Activated CD4-positive, alpha-beta T cell treated with anti-CD3 and anti-CD28 coated beads, Interleukin-2, amount 50 U/mL, for 1 hour (primary cell): Measurements from ENCODE around the gene AUTS2.

ENCODE experiments used
- DNase-seq: peaks from one replicate; pipeline ENCODE4 v3.0.0-alpha.2; 2020

Gene AUTS2

GRCh38 chr7:69826283-69826682, 228.0 kb downstream of the AUTS2 start:
- DNase-seq: no peak

- no peak for DNase-seq
Observed at GRCh38 chr7:69827140-69827539, 228.9 kb downstream of the AUTS2 start.

GRCh38 chr7:69827558-69827957, 229.3 kb downstream of the AUTS2 start:
- DNase-seq: no peak

- DNase-seq: no peak
Observed at GRCh38 chr7:69832356-69832755, 234.1 kb downstream of the AUTS2 start.

GRCh38 chr7:69833964-69834363, 235.7 kb downstream of the AUTS2 start:
- DNase-seq: no peak

- DNase-seq: no peak
Observed at GRCh38 chr7:69836702-69837101, 238.4 kb downstream of the AUTS2 start.

GRCh38 chr7:69837387-69838068, 239.3 kb downstream of the AUTS2 start:
- DNase-seq: no peak

- no peak for DNase-seq
Observed at GRCh38 chr7:69839782-69840181, 241.5 kb downstream of the AUTS2 start.

GRCh38 chr7:69840248-69840647, 242.0 kb downstream of the AUTS2 start:
- DNase-seq: no peak

- DNase-seq: no peak
Observed at GRCh38 chr7:69843653-69844052, 245.4 kb downstream of the AUTS2 start.

GRCh38 chr7:69844264-69844868, 246.1 kb downstream of the AUTS2 start:
- no peak for DNase-seq

GRCh38 chr7:69845721-69846495, 247.6 kb downstream of the AUTS2 start:
- DNase-seq: no peak

- DNase-seq: no peak
Observed at GRCh38 chr7:69847921-69848612, 249.8 kb downstream of the AUTS2 start.

GRCh38 chr7:69849268-69849667, 251.0 kb downstream of the AUTS2 start:
- no peak for DNase-seq

GRCh38 chr7:69857014-69857413, 258.7 kb downstream of the AUTS2 start:
- DNase-seq: no peak

GRCh38 chr7:69858471-69858870, 260.2 kb downstream of the AUTS2 start:
- DNase-seq: no peak

- DNase-seq: no peak
Observed at GRCh38 chr7:69859342-69859741, 261.1 kb downstream of the AUTS2 start.

GRCh38 chr7:69860486-69860885, 262.2 kb downstream of the AUTS2 start:
- DNase-seq: no peak

- no peak for DNase-seq
Observed at GRCh38 chr7:69860941-69861622, 262.8 kb downstream of the AUTS2 start.

GRCh38 chr7:69862413-69863064, 264.3 kb downstream of the AUTS2 start:
- DNase-seq: no peak

GRCh38 chr7:69864274-69864673, 266.0 kb downstream of the AUTS2 start:
- DNase-seq: no peak

GRCh38 chr7:69864822-69865221, 266.5 kb downstream of the AUTS2 start:
- DNase-seq: no peak
